GM12878 (cell line): ENCODE measurements around the gene RDH12. TPM values are rescaled to one million over a fixed set of nuclear protein-coding genes. Genes with fewer than 3 reads are reported as not detected.
A peak's percentile ranks its signal among the peaks of the same experiment; 100 is the strongest.

Experiments used
- HDGF ChIP-seq: fragments of 450-650 bp; IDR thresholded peaks from 2 replicates; pipeline ENCODE4 v1.6.1; 2016; ENCODE audit warnings: antibody characterized with exemption
- NFYA ChIP-seq: IDR thresholded peaks from 2 replicates; pipeline ENCODE4 v1.6.1; 2011; ENCODE audit warnings: low read depth, mild to moderate bottlenecking, low read length, improper control_type of control experiment, borderline replicate concordance
- NFYB ChIP-seq: IDR thresholded peaks from 2 replicates; pipeline ENCODE4 v1.6.1; 2011; ENCODE audit warnings: low read depth, mild to moderate bottlenecking, low read length, improper control_type of control experiment, moderate library complexity; ENCODE audit not compliant: insufficient read depth
- NR2C1 ChIP-seq: fragments of 450-650 bp; IDR thresholded peaks from 2 replicates; pipeline ENCODE4 v1.6.1; 2017; ENCODE audit warnings: antibody characterized with exemption, mild to moderate bottlenecking, moderate library complexity
- RELB ChIP-seq: fragments of 450-650 bp; IDR thresholded peaks from 2 replicates; pipeline ENCODE4 v1.6.1; 2017; ENCODE audit warnings: low read depth, mild to moderate bottlenecking, moderate library complexity
- SIN3A ChIP-seq: IDR thresholded peaks from 2 replicates; pipeline ENCODE4 v1.6.1; 2012; ENCODE audit warnings: low read depth, low read length, improper control_type of control experiment
- polyA plus RNA-seq, 11 experiments: library from polyadenylated mRNA; depleted of rRNA in 4 of 11; unstranded in 6 of 11; stranded (reverse) in 5 of 11; fragments of >200 nt; fragmentation: Nextera tagmentation in 4 of 11; fragmentation: Illumina TruSeq in 1 of 11; extraction: Ambion mirVana in 4 of 11; extraction: Trizol in 1 of 11; gene quantifications; 1 replicate in 1 of 11; 2 replicates in 10 of 11; pipeline versions ENCODE4 v1.2.1 to v1.2.3, GENCODE V29; 2011 to 2016; ENCODE audit warnings: inconsistent platforms in 2 of 11, missing spikeins in 2 of 11, low read depth in 1 of 11
- total RNA-seq, 4 experiments: library from RNA; depleted of rRNA in 3 of 4; stranded (reverse); fragments of >200 nt in 3 of 4; fragmentation: Illumina TruSeq in 1 of 4; extraction: Trizol in 1 of 4; gene quantifications; 2 replicates each; pipeline versions ENCODE4 v1.2.1 to v1.2.3, GENCODE V29; 2013 to 2021
- TF ChIP-seq, protein P1 (sequence below): IDR thresholded peaks from 2 replicates; pipeline ENCODE4 v1.6.1; 2011; ENCODE audit warnings: borderline replicate concordance, low read depth, mild to moderate bottlenecking, moderate library complexity, low read length; ENCODE audit not compliant: insufficient read depth, poor library complexity, severe bottlenecking

The RDH12 gene
- total and polyA plus RNA-seq, 10 of the 15 experiments (the other 5 are each of a cell fraction or from before 2014, with no cell fraction given) = not detected

- TF ChIP-seq NFYA = peak; percentile 71; the same call in 1 of the 2 replicates
- TF ChIP-seq RELB = peak; percentile 19; the same call in 1 of the 2 replicates
- 0 out of 2 replicates have a peak, but pooled peaks have one; percentile 19 for TF ChIP-seq SIN3A
- TF ChIP-seq NR2C1 = no peak
- TF ChIP-seq NFYB = peak; percentile 96
- TF ChIP-seq, protein P1, sequence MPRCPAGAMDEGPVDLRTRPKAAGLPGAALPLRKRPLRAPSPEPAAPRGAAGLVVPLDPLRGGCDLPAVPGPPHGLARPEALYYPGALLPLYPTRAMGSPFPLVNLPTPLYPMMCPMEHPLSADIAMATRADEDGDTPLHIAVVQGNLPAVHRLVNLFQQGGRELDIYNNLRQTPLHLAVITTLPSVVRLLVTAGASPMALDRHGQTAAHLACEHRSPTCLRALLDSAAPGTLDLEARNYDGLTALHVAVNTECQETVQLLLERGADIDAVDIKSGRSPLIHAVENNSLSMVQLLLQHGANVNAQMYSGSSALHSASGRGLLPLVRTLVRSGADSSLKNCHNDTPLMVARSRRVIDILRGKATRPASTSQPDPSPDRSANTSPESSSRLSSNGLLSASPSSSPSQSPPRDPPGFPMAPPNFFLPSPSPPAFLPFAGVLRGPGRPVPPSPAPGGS = no peak
- TF ChIP-seq HDGF = 0 out of 2 replicates have a peak, but pooled peaks have one; percentile 63
Observed at GRCh38 chr14:67694791-67695393, 6.8 kb upstream of the RDH12 start (continued).
